HFFc6 (cell line): Measurements from ENCODE around the gene RMI2. TPM values are rescaled to one million over a fixed set of nuclear protein-coding genes. Genes with fewer than 3 reads are reported as not detected.

Experiments
- DNase-seq: peaks from one replicate; pipeline ENCODE4 v3.0.0-alpha.2; 2018
- H3K27ac Mint-ChIP-seq: 2 replicates; pipeline ENCODE4 v1.8.0; 2020; ENCODE audit warnings: mild to moderate bottlenecking, mixed read lengths
- H3K27me3 Mint-ChIP-seq: 2 replicates; pipeline ENCODE4 v1.8.0; 2021; ENCODE audit warnings: mild to moderate bottlenecking, moderate library complexity, mixed read lengths; ENCODE audit not compliant: insufficient read depth
- H3K36me3 Mint-ChIP-seq: 2 replicates; pipeline ENCODE4 v1.8.0; 2021; ENCODE audit warnings: low read depth, mixed read lengths
- H3K4me1 Mint-ChIP-seq: 2 replicates; pipeline ENCODE4 v1.8.0; 2020; ENCODE audit warnings: low read depth, mixed read lengths
- H3K4me3 Mint-ChIP-seq: 2 replicates; pipeline ENCODE4 v1.8.0; 2020; ENCODE audit warnings: mild to moderate bottlenecking, moderate library complexity, mixed read lengths
- H3K9me3 Mint-ChIP-seq: 2 replicates; pipeline ENCODE4 v1.8.0; 2020; ENCODE audit warnings: mild to moderate bottlenecking, mixed read lengths
- CTCF ChIP-seq: fragments of 200-600 bp; sonication (generic); IDR thresholded peaks from 2 replicates; pipeline ENCODE4 v1.5.0; 2021; ENCODE audit warnings: antibody characterized with exemption, mild to moderate bottlenecking
- total RNA-seq, 6 experiments: library from RNA; stranded (reverse); fragmentation: NEBNext Ultra II Directional; extraction: Animal tissue kit (Norgen Biotek cat#: 25700); gene quantifications; 2 replicates in 1 of 6; 3 replicates in 5 of 6; pipeline ENCODE4 v1.2.3, GENCODE V29; 2021

RMI2 gene
- total RNA-seq, 6 experiments from 2014 or later = 7.3 to 16.2 (median 14.2) TPM

- H3K4me3 Mint-ChIP-seq = no peak overlapping the region
- TF ChIP-seq CTCF = no peak
- H3K9me3 Mint-ChIP-seq = no peaks in the 10 kb centered on the region
- DNase-seq = no peak
- peaks cover 3% of the 10 kb centered on the region; the same call in 1 of the 2 replicates for H3K27me3 Mint-ChIP-seq
- peaks cover 5% of the 10 kb centered on the region; the same call in 1 of the 2 replicates for H3K4me1 Mint-ChIP-seq
- H3K27ac Mint-ChIP-seq = no peak overlapping the region
- H3K36me3 Mint-ChIP-seq = no peaks in the 10 kb centered on the region
Measured at GRCh38 chr16:11392041-11392581, 46.9 kb downstream of the RMI2 start.

- no peak for DNase-seq
- H3K4me3 Mint-ChIP-seq = no peak overlapping the region
- no peaks in the 10 kb centered on the region for H3K36me3 Mint-ChIP-seq
- H3K9me3 Mint-ChIP-seq = no peaks in the 10 kb centered on the region
- peaks cover 5% of the 10 kb centered on the region; the same call in 1 of the 2 replicates for H3K4me1 Mint-ChIP-seq
- no peak for TF ChIP-seq CTCF
- no peak overlapping the region for H3K27ac Mint-ChIP-seq
- H3K27me3 Mint-ChIP-seq = peaks cover 3% of the 10 kb centered on the region; the same call in 1 of the 2 replicates
Measured at GRCh38 chr16:11393366-11393765, 48.1 kb downstream of the RMI2 start.

GRCh38 chr16:11393861-11394592, 48.8 kb downstream of the RMI2 start:
- no peak for TF ChIP-seq CTCF
- Mint-ChIP-seq H3K9me3 (no peaks in the 10 kb centered on the region), H3K4me3 (no peak overlapping the region), H3K27ac (no peak overlapping the region), H3K27me3 (peaks cover 3% of the 10 kb centered on the region; the same call in 1 of the 2 replicates), H3K36me3 (no peaks in the 10 kb centered on the region), H3K4me1 (peaks cover 5% of the 10 kb centered on the region; the same call in 1 of the 2 replicates)
- no peak for DNase-seq

- no peak for DNase-seq
- H3K4me3 Mint-ChIP-seq = no peak overlapping the region
- no peak overlapping the region for H3K27ac Mint-ChIP-seq
- TF ChIP-seq CTCF = no peak
- peaks cover 3% of the 10 kb centered on the region; the same call in 1 of the 2 replicates for H3K27me3 Mint-ChIP-seq
- no peaks in the 10 kb centered on the region for H3K36me3 Mint-ChIP-seq
- H3K4me1 Mint-ChIP-seq = peaks cover 5% of the 10 kb centered on the region; the same call in 1 of the 2 replicates
- no peaks in the 10 kb centered on the region for H3K9me3 Mint-ChIP-seq
Measured at GRCh38 chr16:11394593-11394960, 49.3 kb downstream of the RMI2 start.

- no peaks in the 10 kb centered on the region for H3K36me3 Mint-ChIP-seq
- DNase-seq = no peak
- no peaks in the 10 kb centered on the region for H3K9me3 Mint-ChIP-seq
- peaks cover 5% of the 10 kb centered on the region; the same call in 1 of the 2 replicates for H3K4me1 Mint-ChIP-seq
- H3K4me3 Mint-ChIP-seq = no peak overlapping the region
- 0 out of 2 replicates have a peak, but pooled peaks have one; percentile 15 for TF ChIP-seq CTCF
- peaks cover 3% of the 10 kb centered on the region for H3K27me3 Mint-ChIP-seq
- no peak overlapping the region for H3K27ac Mint-ChIP-seq
Measured at GRCh38 chr16:11395008-11395948, 50.0 kb downstream of the RMI2 start.
